Measurements from ENCODE around the gene ARHGAP10.

The ARHGAP10 gene

GRCh38 chr4:147731580-147732517 is at the start of gene ARHGAP10:
ARHGAP10 (plus strand) TSS chr4:147732088; CDS start chr4:147732302, 214 bp downstream.
- in situ Hi-C loops (cut with MboI; ENCODE audit: low sequenced_read_pairs): no loop called here

GRCh38 chr4:147682755-147683154 is 49.1 kb upstream of the ARHGAP10 start:
- in situ Hi-C loops (cut with MboI; ENCODE audit: low sequenced_read_pairs): no loop called here

- in situ Hi-C loops (cut with MboI; ENCODE audit: low sequenced_read_pairs): no loop called here
Measured at GRCh38 chr4:147683188-147683591, 48.7 kb upstream of the ARHGAP10 start.

- in situ Hi-C loops (cut with MboI; ENCODE audit: low sequenced_read_pairs): no loop called here
Measured at GRCh38 chr4:147683717-147684700, 47.9 kb upstream of the ARHGAP10 start, which contains the start of gene PRMT9. PRMT9 (minus strand) TSS chr4:147684163; CDS start chr4:147683987, 176 bp downstream.

- in situ Hi-C loops (cut with MboI; ENCODE audit: low sequenced_read_pairs): no loop called here
Measured at GRCh38 chr4:147689067-147689466, 42.8 kb upstream of the ARHGAP10 start.

- in situ Hi-C loops (cut with MboI; ENCODE audit: low sequenced_read_pairs): no loop called here
Measured at GRCh38 chr4:147691820-147692219, 40.1 kb upstream of the ARHGAP10 start.

GRCh38 chr4:147693218-147693617 is 38.7 kb upstream of the ARHGAP10 start:
- in situ Hi-C loops (cut with MboI; ENCODE audit: low sequenced_read_pairs): no loop called here

GRCh38 chr4:147696866-147697265 is 35.0 kb upstream of the ARHGAP10 start:
- in situ Hi-C loops (cut with MboI; ENCODE audit: low sequenced_read_pairs): no loop called here

- in situ Hi-C loops (cut with MboI; ENCODE audit: low sequenced_read_pairs): no loop called here
Measured at GRCh38 chr4:147704846-147705245, 27.0 kb upstream of the ARHGAP10 start.

- in situ Hi-C loops (cut with MboI; ENCODE audit: low sequenced_read_pairs): no loop called here
Measured at GRCh38 chr4:147707892-147708672, 23.8 kb upstream of the ARHGAP10 start.

- in situ Hi-C loops (cut with MboI; ENCODE audit: low sequenced_read_pairs): no loop called here
Measured at GRCh38 chr4:147709999-147710398, 21.9 kb upstream of the ARHGAP10 start.

- in situ Hi-C loops (cut with MboI; ENCODE audit: low sequenced_read_pairs): no loop called here
Measured at GRCh38 chr4:147714575-147715401, 17.1 kb upstream of the ARHGAP10 start.

- in situ Hi-C loops (cut with MboI; ENCODE audit: low sequenced_read_pairs): no loop called here
Measured at GRCh38 chr4:147717878-147718277, 14.0 kb upstream of the ARHGAP10 start.

GRCh38 chr4:147723326-147723725 is 8.6 kb upstream of the ARHGAP10 start:
- in situ Hi-C loops (cut with MboI; ENCODE audit: low sequenced_read_pairs): no loop called here

- in situ Hi-C loops (cut with MboI; ENCODE audit: low sequenced_read_pairs): no loop called here
Measured at GRCh38 chr4:147724468-147725201, 7.3 kb upstream of the ARHGAP10 start.

GRCh38 chr4:147725673-147726072 is 6.2 kb upstream of the ARHGAP10 start:
- in situ Hi-C loops (cut with MboI; ENCODE audit: low sequenced_read_pairs): no loop called here

GRCh38 chr4:147727476-147728028 is 4.3 kb upstream of the ARHGAP10 start:
- in situ Hi-C loops (cut with MboI; ENCODE audit: low sequenced_read_pairs): no loop called here

GRCh38 chr4:147730333-147730732 is 1.6 kb upstream of the ARHGAP10 start:
- in situ Hi-C loops (cut with MboI; ENCODE audit: low sequenced_read_pairs): no loop called here
